ENCODE data around the gene DPH2. TPM values are rescaled to one million over a fixed set of nuclear protein-coding genes. Genes with fewer than 3 reads are reported as not detected.

Gene DPH2
- total RNA-seq, 1 donor from 2014 or later = 40.4 TPM

GRCh38 chr1:43994794-43995790 lies 25.3 kb downstream of the DPH2 start:
- intact Hi-C loops (cut with micrococcal nuclease) = no loop called here

GRCh38 chr1:43995984-43996732 lies 26.3 kb downstream of the DPH2 start:
- intact Hi-C loops (cut with micrococcal nuclease) = no loop called here

DNA sequence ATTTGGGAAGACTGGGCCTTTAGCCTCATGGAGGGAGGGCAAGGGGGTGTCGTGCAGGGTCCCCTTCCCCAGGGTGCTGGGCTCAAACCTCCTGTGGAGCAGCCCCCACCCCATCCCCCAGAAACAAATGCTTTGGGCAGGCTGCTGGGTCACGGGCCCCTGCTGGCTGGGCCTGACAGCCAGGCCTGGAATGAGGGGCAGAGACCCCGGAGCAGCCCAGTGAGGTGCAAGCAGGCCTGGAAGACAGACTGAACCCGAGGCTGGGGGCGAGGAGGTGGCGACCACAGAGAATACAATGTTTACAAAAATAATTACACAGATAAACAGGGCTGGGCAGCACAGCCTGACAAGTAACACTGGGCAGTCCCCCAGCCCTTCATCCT lies 26.9 kb downstream of the DPH2 start:
- intact Hi-C loops (cut with micrococcal nuclease) = no loop called here

- intact Hi-C loops (cut with micrococcal nuclease) = no loop called here
Measured at GRCh38 chr1:43997295-43997999, 27.6 kb downstream of the DPH2 start.

- intact Hi-C loops (cut with micrococcal nuclease) = no loop called here
Measured at GRCh38 chr1:43998000-43998378, 28.2 kb downstream of the DPH2 start.

- intact Hi-C loops (cut with micrococcal nuclease) = no loop called here
Measured at GRCh38 chr1:43999455-43999854, 29.6 kb downstream of the DPH2 start.

DNA sequence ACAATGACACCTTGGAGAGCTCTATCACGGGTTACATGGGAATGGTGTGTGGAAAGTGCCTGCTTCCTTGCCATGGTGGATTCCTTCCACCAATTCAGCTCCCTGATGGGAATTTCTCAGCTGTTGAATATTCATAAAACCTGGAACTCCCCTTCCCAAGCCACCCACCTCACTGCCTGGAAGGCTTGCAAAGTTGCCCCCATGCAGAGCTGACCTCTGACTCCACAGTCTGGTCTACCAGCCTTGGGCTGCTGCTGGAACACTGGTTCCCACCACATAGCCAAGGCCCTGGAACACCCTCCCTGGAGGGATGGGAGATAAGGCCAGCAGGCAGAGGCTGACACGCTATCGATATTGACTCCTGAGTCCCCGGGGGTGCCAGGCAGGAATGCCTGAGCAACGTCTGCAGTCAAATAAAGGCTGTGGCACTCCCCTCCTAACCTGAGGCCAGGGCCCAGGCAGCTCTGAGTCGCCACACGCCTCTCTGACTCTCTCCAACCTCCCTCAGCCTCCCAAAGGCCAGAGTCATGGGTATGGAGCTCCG lies 30.4 kb downstream of the DPH2 start:
- intact Hi-C loops (cut with micrococcal nuclease) = no loop called here

DNA sequence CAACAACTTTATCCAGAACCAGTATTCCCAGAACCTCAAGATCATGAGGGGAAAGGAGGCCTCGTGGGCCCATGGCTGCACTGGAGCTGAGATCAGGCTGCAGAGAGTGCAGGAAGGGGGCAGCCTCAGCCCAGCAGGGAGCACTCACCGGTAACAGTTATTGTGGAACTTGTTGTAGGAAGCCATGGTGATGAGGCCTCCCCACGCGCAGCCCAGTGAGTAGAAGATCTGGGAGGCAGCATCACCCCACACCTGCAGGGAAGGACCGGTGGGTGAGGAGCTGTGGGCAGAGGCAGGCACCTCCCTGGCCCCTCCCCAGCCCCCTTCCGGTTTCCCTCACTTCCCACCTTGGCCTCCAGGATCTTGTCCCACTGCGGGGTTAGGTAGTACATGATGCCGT lies 32.4 kb downstream of the DPH2 start:
- intact Hi-C loops (cut with micrococcal nuclease) = no loop called here

DNA sequence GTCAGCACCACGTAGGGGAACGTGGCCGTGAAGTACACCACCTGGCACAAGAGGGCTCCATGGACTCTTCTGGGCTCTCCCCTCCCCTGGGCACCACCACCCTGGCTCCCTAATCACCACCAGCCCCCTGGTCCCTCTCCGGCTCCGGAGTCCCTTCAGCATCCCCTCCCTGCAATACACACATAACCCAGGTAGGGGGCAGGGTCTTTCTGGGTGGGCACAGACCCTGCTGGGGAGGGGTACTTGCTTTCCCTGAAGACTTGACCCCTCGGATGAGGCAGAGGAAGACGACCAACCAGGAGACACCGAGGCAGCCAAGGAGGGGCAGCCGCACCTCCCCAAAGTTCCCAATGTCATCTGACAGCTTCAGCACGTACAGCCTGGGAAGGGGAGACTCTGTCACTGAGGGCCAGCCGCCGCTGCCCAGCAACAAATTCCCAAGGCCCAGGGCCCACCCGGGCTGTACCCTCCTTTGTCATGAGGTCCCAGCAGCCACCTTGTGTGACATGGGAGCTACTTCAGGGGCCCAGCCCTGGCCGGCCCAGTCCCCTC lies 32.9 kb downstream of the DPH2 start:
- intact Hi-C loops (cut with micrococcal nuclease) = no loop called here

- intact Hi-C loops (cut with micrococcal nuclease) = no loop called here
Measured at GRCh38 chr1:44008259-44008658, 38.4 kb downstream of the DPH2 start.

DNA sequence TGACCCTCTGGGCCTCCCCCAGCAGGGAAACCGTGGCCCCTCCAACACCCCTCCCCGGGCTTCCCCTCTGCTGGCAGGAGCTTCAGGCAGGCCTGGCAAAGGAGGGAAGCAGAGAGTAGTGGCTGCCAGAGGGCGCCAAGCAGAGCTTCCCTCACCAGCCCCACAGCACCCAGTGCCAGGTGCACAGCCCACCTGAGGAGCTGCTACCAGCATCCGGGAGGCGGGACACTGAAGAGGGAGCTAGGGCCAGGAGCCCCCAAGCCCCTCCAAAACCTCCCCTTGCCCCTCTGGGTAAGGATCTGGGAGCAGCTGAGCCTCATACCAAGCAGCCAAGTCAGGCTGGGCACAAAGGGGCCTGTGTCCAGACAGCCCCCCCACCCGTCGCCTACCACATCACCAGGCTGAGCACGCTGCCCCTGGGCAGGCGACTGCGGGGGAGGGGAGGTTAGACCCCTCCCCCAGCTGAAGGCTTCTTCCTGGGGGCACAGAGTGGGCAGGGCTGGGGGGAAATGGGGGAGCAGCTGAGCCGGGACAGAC lies 41.2 kb downstream of the DPH2 start:
- intact Hi-C loops (cut with micrococcal nuclease) = no loop called here

- intact Hi-C loops (cut with micrococcal nuclease) = no loop called here
Measured at GRCh38 chr1:44012404-44012803, 42.6 kb downstream of the DPH2 start.

GRCh38 chr1:44012941-44013609 lies 43.3 kb downstream of the DPH2 start:
- intact Hi-C loops (cut with micrococcal nuclease) = no loop called here

DNA sequence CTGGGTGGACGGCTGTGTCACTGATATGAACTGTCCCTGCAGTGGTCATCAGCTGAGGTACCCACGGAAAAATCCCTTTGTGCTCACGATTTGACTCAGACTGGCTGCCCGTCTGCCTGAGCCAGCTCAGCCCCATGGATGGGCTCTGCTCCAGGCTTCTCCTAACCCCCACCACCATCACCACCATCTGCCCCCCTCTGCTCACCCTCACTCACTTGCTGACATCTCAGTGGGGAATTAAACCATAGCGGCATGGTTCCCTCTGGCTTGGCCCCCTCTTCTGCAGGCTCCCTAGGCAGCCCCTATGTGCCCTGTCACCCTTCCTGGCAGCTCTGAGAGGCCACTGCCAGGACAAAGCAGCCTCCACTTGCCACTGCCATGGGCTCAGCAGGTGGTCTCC lies 44.1 kb downstream of the DPH2 start:
- intact Hi-C loops (cut with micrococcal nuclease) = no loop called here

DNA sequence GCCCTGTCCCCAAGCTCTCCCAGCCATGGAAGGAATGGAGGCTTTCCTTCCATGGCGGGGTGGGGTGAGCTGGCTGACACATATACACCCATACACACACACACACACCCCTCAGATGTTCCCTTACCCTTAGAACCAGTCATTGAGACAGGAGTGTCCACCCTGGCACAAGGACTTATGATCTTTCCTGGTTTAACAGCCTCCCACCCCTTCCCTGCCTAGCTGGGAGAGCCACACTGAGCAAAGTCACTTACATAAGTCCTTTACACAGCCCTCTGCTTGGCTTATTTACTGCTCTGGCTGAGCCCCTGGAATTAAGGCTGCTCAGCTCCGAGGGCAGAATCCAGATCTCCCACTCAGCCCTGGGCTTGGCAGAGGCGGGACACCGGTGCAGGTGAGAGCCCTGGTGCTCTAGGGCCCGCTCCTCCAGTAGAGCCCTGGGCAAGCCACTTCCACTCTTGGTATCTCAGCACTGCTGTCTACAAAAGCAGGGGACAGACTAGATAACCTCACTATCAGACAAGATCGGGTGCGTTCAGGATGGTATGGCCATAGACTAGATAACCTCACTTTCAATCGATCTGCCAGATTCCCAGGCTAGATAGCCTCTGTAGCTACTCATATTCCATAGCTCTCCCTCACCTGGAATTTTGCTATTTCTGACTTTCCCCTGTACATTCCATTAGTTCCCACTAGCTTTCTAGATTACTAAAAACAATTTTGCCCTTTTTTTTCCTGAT lies 44.7 kb downstream of the DPH2 start:
- intact Hi-C loops (cut with micrococcal nuclease) = no loop called here

DNA sequence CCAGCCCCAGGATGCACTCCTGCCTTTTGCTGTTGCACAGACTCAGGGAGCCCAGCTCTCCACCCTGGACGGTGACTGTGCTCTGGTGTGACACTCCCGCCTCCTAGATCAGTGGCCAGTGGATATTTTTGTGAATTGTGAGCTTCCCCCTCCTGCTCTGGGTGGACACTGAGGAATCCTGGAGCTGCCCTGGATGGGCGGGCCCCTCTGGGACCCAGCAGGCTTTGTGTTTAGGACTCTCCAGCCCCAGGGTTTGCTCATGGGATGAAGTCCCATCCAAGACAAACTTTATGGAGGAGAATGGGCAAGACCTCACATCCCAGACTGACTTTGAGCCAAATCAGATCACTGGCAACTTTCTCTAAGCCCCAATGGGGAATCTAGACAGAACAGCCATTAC lies 45.4 kb downstream of the DPH2 start:
- intact Hi-C loops (cut with micrococcal nuclease) = no loop called here

DNA sequence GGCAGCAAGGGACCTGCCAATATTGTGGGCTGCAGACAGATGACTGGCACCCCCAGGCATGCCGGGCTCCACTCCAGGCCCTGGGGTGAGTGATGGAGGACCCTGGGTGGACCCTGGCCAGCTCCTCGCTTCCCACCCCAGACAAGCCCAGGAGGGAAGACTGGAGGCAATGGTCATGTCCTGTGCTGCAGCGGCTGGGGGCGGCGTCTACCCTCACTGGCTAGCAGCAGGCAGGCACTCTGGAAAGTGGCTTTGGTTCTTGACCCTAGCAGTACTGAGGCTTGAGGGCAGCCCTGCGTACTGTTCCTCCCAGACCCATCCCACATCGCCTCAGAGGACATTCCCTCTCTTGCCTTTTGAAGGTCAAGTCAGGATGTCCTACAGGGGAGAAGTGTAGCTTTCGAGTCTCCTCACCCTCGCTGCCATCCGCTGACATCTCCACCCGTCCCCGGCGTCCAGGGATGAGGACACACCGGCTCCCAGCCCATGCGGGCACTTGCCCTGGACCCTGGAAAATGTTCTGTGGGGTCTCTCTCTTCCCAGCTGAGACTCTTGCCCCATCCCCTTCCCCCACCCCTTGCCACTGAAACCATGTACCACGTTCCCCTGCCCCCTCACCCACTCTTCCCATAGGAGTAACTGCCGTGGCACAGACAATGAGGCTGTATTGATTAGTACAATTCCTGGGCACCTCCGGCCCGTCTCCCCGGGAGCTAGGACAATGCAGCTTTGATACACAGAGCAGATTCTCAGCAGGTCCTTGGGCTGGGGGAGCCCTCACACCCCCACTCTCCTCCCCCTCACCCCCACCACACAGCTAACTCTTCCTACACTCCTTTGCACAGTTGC lies 46.5 kb downstream of the DPH2 start:
- intact Hi-C loops (cut with micrococcal nuclease) = no loop called here

DNA sequence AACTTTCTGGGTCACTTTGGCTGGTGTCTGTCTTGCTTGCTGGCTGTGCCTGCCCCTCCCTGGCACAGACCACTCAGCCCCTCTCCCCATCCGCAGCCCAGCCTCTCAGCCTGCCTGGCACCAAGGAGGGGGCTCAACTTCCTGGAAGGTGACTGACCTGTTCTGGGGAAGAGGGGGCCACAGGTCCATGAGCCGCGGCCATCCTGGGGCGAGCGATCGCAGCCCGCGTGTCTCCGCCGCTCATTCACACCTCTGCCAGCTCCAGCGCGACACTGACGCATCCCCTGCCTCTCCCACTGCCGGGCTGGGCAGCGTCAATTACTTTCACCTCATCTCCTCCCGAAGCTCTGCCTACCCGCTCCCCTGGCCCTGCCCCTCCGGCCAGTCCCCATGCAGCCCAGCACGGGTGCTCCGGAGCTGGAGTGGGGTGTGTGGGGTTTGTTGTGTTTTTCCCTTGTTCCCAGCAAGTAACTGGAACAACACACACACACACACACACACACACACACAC lies 47.1 kb downstream of the DPH2 start:
- intact Hi-C loops (cut with micrococcal nuclease) = no loop called here
